Spleen (tissue), 11 donors: ENCODE measurements around the gene GRIN3B. TPM values are rescaled to one million over a fixed set of nuclear protein-coding genes. Genes with fewer than 3 reads are reported as not detected.

Source experiments
- DNase-seq: peaks from one replicate; pipeline ENCODE4 v3.0.0-alpha.2; 2020
- H3K27ac ChIP-seq, 8 donors: fragments of 200-600 bp; sonication (generic) in 7 of 8; 1 replicate in 4 of 8; 2 replicates in 4 of 8; pipeline versions ENCODE4 v1.5.0 to v1.8.0; 2016 to 2021; ENCODE audit warnings: inconsistent platforms in 4 of 8, mild to moderate bottlenecking in 4 of 8, moderate library complexity in 1 of 8
- H3K27me3 ChIP-seq, 7 donors: fragments of 200-600 bp; sonication (generic) in 6 of 7; replicated peaks in 1 of 7; 1 replicate in 4 of 7; 2 replicates in 3 of 7; pipeline versions ENCODE4 v1.5.0 to v1.8.0; 2016 to 2021; ENCODE audit warnings: inconsistent platforms in 3 of 7, mild to moderate bottlenecking in 1 of 7
- H3K36me3 ChIP-seq, 6 donors: fragments of 200-600 bp; sonication (generic) in 5 of 6; 1 replicate in 4 of 6; 2 replicates in 2 of 6; pipeline versions ENCODE4 v1.5.0 to v1.8.0; 2016 to 2021; ENCODE audit warnings: inconsistent platforms in 2 of 6
- H3K4me1 ChIP-seq, 6 donors: fragments of 200-600 bp; sonication (generic) in 5 of 6; 1 replicate in 3 of 6; 2 replicates in 3 of 6; pipeline versions ENCODE4 v1.5.0 to v1.8.0; 2016 to 2021; ENCODE audit warnings: inconsistent platforms in 3 of 6
- H3K4me3 ChIP-seq, 8 donors: fragments of 200-600 bp; sonication (generic) in 7 of 8; 1 replicate in 4 of 8; 2 replicates in 4 of 8; pipeline versions ENCODE4 v1.5.0 to v1.8.0; 2016 to 2021; ENCODE audit warnings: inconsistent platforms in 4 of 8, mild to moderate bottlenecking in 4 of 8, moderate library complexity in 2 of 8
- H3K9me3 ChIP-seq, 8 donors: fragments of 200-600 bp; sonication (generic) in 7 of 8; 1 replicate in 4 of 8; 2 replicates in 4 of 8; pipeline versions ENCODE4 v1.5.0 to v1.8.0; 2016 to 2021; ENCODE audit warnings: inconsistent platforms in 4 of 8
- POLR2A ChIP-seq, 3 donors: fragments of 450-650 bp; IDR thresholded peaks; one replicate each; pipeline ENCODE4 v1.5.1; 2017; ENCODE audit warnings: antibody characterized with exemption in 3 of 3, mild to moderate bottlenecking in 1 of 3
- POLR2AphosphoS5 ChIP-seq, 3 donors: sonication (generic); formaldehyde crosslinking; IDR thresholded peaks; one replicate each; pipeline ENCODE4 v1.5.1; 2017; ENCODE audit warnings: antibody characterized with exemption in 3 of 3
- WGBS, 5 donors: extraction: QIAGEN DNeasy Blood & Tissue Kit in 3 of 5; methylation state at CpG; one replicate each; pipeline versions ENCODE4 v1.1.5 to v1.1.7; 2013 to 2018; 5-methylcytosine and 5-hydroxymethylcytosine counted together
- intact Hi-C: fragments of 100-400 bp; cut with DNase I; formaldehyde crosslinking; loops from one replicate; pipeline ENCODE4 v1.15.0; 2023; ENCODE audit warnings: low total_unique reads
- polyA plus RNA-seq, 3 donors: library from polyadenylated mRNA; stranded (reverse); fragments of 200-250 nt; gene quantifications; one replicate each; pipeline ENCODE4 v1.2.1, GENCODE V29; 2013
- total RNA-seq, 7 donors: library from RNA; depleted of rRNA in 3 of 7; stranded (reverse); fragments of >200 nt in 3 of 7; fragmentation: NEBNext Ultra II Directional in 4 of 7; extraction: Animal tissue kit (Norgen Biotek cat#: 25700) in 4 of 7; gene quantifications; one replicate each; pipeline versions ENCODE4 v1.1.0 to v1.2.1, GENCODE V29; 2016 to 2021
- TF ChIP-seq, protein P1 (sequence below), 11 experiments: fragments of 200-600 bp in 7 of 11; fragments of 450-650 bp in 4 of 11; sonication (generic) in 4 of 11; IDR thresholded peaks in 8 of 11; conservative IDR thresholded peaks in 3 of 11; 1 replicate in 7 of 11; 2 replicates in 4 of 11; pipeline versions ENCODE4 v1.4.0 to v1.8.0; 2016 to 2021; ENCODE audit warnings: antibody characterized with exemption in 11 of 11, inconsistent platforms in 4 of 11, mild to moderate bottlenecking in 1 of 11
- donor health status: healthy with polysubstance abuse.
- donor health status: DM: no; HTN: no; CAD: no; lungs with moderate emphysema.
- donor health status: DM: no; HTN: no; CAD: no.
- donor health status: Bipolar disorder and iron deficiency.
- donor health status: healthy.
- donor health status: DM: no; HTN: no; CAD: no.
- donor health status: DM: yes; HTN: yes; CAD: no.

Gene GRIN3B
- total and polyA plus RNA-seq, 10 donors, result 0.07 to 0.11 TPM; not detected in 8

DNA sequence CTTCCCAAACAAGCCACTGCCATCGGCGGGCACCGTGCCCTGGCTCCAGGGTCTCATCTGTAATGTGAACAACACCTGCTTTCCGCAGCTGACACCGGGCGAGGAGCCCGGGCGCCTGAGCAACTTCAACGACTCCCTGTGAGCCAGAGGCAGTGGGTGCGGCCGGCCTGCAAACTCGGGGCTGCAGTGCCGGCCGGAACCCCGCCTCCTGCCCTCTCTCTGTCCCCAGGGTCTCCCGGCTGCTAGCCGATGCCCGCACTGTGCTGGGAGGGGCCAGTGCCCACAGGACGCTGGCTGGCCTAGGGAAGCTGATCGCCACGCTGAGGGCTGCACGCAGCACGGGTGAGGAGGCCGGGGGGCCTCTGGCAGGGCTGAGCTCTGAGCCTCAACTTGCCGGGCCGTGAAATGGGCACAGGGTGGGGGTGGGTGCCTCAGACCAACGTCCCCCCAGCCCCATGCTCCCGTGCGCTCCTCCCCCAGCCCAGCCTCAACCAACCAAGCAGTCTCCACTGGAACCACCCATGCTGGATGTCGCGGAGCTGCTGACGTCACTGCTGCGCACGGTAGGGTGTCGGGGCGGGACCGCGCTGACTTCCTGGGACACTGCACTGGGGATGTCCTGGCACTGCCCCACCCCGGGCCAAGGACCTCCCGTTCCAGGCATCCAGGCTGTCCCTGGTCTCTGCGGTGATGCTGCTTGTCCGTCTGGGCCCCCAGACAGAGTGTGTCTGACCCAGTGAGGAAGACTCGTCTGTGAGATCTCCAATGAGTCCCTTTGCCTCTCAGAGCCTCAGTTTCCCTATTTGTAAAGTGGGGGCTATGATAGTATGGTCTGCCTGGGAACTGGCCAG lies 41.8 kb downstream of the GRIN3B start:
- DNase-seq, result peak; percentile 85
- peak overlapping the region in 4 of 8 donors; percentile 70 to 92 (median 76) for H3K4me3 ChIP-seq
- 76 to 95% (median 83%) methylated on average over 4 to 43 of the region's 43 CpGs for WGBS, 5 donors
- intact Hi-C loops, result no loop called here
- H3K9me3 ChIP-seq, result no peaks in the 10 kb centered on the region
- H3K27me3 ChIP-seq, result no peaks in the 10 kb centered on the region
- peaks cover 36 to 74% (median 59%) of the 10 kb centered on the region in 6 donors for H3K4me1 ChIP-seq
- peaks cover 0 to 71% (median 26%) of the 10 kb centered on the region in 6 donors for H3K36me3 ChIP-seq
- no peak for TF ChIP-seq POLR2AphosphoS5 (IDR thresholded peaks at IDR 0.05)
- TF ChIP-seq, protein P1, sequence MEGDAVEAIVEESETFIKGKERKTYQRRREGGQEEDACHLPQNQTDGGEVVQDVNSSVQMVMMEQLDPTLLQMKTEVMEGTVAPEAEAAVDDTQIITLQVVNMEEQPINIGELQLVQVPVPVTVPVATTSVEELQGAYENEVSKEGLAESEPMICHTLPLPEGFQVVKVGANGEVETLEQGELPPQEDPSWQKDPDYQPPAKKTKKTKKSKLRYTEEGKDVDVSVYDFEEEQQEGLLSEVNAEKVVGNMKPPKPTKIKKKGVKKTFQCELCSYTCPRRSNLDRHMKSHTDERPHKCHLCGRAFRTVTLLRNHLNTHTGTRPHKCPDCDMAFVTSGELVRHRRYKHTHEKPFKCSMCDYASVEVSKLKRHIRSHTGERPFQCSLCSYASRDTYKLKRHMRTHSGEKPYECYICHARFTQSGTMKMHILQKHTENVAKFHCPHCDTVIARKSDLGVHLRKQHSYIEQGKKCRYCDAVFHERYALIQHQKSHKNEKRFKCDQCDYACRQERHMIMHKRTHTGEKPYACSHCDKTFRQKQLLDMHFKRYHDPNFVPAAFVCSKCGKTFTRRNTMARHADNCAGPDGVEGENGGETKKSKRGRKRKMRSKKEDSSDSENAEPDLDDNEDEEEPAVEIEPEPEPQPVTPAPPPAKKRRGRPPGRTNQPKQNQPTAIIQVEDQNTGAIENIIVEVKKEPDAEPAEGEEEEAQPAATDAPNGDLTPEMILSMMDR (IDR thresholded peaks at IDR 0.05 in 8 of 11, conservative IDR thresholded peaks at IDR 0.05 in 3 of 11), result no peak
- no peak for TF ChIP-seq POLR2A (IDR thresholded peaks at IDR 0.05)
- H3K27ac ChIP-seq, result peak overlapping the region in 3 of 8 donors; percentile 85 to 94 (median 93)

DNA sequence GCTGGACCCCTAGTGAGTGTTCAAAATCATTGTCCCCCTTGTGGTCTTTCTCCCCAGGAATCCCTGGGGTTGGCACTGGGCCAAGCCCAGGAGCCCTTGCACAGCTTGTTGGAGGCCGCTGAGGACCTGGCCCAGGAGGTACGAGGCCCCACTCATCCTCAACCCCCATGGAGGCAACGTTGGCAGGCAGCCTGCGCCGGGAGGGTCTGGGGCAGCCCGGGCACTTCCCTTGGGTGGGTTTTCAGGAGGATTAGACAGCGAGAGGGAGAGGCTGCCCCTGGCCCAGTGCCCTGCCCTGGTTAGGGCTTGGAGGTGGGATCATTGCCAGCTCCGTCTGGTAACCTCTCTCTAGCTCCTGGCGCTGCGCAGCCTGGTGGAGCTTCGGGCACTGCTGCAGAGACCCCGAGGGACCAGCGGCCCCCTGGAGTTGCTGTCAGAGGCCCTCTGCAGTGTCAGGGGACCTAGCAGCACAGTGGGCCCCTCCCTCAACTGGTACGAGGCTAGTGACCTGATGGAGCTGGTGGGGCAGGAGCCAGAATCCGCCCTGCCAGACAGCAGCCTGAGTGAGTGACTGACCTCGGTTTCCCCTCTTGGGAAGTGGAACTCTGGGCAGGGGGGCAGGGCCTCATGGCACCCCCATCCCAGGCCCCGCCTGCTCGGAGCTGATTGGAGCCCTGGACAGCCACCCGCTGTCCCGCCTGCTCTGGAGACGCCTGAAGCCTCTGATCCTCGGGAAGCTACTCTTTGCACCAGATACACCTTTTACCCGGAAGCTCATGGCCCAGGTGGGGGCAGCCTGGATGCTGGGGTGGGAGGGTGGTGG lies 42.7 kb downstream of the GRIN3B start:
- H3K9me3 ChIP-seq, result no peaks in the 10 kb centered on the region
- WGBS, 5 donors, result 73 to 91% (median 87%) methylated on average over 12 to 23 of the region's 23 CpGs
- TF ChIP-seq, protein P1 (IDR thresholded peaks at IDR 0.05 in 8 of 11, conservative IDR thresholded peaks at IDR 0.05 in 3 of 11), result no peak
- TF ChIP-seq POLR2AphosphoS5 (IDR thresholded peaks at IDR 0.05) (peak in 1 of 3 donors; percentile 6), POLR2A (IDR thresholded peaks at IDR 0.05) (no peak)

DNA sequence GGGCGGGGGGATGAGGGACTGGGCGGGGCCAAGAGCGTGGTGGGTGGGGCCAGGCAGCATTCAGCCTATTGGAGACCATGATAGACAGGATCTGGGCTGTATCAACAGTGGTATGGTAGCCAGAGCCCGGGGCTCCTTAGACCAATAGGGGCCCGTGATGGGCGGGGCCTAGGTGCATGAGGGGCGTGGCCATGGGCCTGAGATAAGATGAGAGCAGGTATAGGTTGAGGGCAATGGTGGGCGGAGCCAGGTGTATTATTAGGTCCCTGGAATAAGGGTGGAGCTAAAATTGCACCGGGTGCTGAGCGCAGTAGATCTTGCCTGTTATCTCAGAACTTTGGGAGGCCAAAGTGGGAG lies 45.0 kb downstream of the GRIN3B start:
- WGBS, 5 donors, result 78 to 89% (median 80%) methylated on average over 10 of the region's 10 CpGs
- TF ChIP-seq, protein P1 (IDR thresholded peaks at IDR 0.05 in 8 of 11, conservative IDR thresholded peaks at IDR 0.05 in 3 of 11), result no peak
- TF ChIP-seq POLR2A (IDR thresholded peaks at IDR 0.05) (no peak), POLR2AphosphoS5 (IDR thresholded peaks at IDR 0.05) (no peak)
- H3K4me3 ChIP-seq, result no peak overlapping the region
- peaks cover 10 to 49% (median 32%) of the 10 kb centered on the region in 6 donors for H3K4me1 ChIP-seq
- H3K27me3 ChIP-seq, result no peaks in the 10 kb centered on the region
- peaks cover 0 to 64% (median 30%) of the 10 kb centered on the region in 6 donors for H3K36me3 ChIP-seq
- no peak overlapping the region for H3K27ac ChIP-seq
- intact Hi-C loops, result no loop called here
- no peak for DNase-seq
- no peaks in the 10 kb centered on the region for H3K9me3 ChIP-seq

More for the DNA sequence above, 42.7 kb downstream of the GRIN3B start:
- peak; percentile 75 for DNase-seq
- intact Hi-C loops, result no loop called here
- Histone ChIP-seq H3K4me3 (no peak overlapping the region), H3K27ac (no peak overlapping the region), H3K4me1 (peaks cover 28 to 72% (median 55%) of the 10 kb centered on the region in 6 donors), H3K27me3 (no peaks in the 10 kb centered on the region), H3K36me3 (peaks cover 0 to 71% (median 30%) of the 10 kb centered on the region in 6 donors)
